ENCODE measurements around the gene PDZD7.

PDZD7 gene

DNA sequence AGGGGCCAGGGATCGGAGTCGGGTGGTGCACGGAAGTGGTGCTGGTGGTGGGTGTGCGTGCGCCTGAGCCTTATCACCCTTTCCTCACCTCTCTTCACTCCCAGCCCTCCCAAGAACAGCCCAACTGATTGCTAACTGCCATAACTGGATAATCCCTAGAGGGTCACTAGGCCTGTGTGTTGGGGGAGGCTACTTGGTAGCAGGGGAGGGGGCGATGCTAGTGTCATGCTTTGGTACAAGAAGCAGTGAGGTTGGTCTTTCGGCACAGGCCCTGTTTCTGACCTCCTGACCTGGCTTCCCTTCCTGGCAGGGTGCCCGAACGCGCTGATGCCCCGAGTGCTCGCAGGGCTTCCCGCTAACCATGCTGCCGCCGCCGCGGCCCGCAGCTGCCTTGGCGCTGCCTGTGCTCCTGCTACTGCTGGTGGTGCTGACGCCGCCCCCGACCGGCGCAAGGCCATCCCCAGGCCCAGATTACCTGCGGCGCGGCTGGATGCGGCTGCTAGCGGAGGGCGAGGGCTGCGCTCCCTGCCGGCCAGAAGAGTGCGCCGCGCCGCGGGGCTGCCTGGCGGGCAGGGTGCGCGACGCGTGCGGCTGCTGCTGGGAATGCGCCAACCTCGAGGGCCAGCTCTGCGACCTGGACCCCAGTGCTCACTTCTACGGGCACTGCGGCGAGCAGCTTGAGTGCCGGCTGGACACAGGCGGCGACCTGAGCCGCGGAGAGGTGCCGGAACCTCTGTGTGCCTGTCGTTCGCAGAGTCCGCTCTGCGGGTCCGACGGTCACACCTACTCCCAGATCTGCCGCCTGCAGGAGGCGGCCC is 31.5 kb upstream of the PDZD7 start (continued):
- TF ChIP-seq PRDM1 (tag by site-specific recombination; IDR thresholded peaks at IDR 0.05) (no peak), RBAK (tag by site-specific recombination; IDR thresholded peaks at IDR 0.05) (no peak)
- TF ChIP-seq, protein P1, sequence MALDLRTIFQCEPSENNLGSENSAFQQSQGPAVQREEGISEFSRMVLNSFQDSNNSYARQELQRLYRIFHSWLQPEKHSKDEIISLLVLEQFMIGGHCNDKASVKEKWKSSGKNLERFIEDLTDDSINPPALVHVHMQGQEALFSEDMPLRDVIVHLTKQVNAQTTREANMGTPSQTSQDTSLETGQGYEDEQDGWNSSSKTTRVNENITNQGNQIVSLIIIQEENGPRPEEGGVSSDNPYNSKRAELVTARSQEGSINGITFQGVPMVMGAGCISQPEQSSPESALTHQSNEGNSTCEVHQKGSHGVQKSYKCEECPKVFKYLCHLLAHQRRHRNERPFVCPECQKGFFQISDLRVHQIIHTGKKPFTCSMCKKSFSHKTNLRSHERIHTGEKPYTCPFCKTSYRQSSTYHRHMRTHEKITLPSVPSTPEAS (tag by site-specific recombination; IDR thresholded peaks at IDR 0.05), result no peak

DNA sequence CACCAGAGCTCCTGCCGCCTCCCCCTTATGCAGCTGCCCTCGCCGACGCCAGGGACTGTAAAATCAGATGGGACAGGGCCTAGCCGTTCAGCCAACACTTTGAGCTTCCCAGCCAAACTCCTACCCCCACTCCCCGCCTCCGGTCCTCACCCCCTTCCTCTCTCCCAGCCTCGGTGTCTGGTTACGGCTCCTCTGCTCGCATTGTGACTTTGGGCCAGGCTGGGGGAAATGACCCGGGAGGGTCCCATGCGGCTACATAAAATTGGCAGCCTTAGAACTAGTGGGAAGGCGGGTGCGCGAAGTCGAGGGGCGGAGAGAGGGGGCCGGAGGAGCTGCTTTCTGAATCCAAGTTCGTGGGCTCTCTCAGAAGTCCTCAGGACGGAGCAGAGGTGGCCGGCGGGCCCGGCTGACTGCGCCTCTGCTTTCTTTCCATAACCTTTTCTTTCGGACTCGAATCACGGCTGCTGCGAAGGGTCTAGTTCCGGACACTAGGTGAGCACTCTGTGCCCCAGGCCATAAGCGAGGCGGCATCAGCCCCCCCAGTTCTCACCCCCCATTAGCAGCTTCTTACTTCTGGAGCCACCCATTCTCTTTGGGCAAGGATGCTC is 30.8 kb upstream of the PDZD7 start, which contains the start of gene KAZALD1:
Gene KAZALD1 (plus strand): TSS at position 366 of the 608 bp plus-strand sequence. CDS start 604 bp downstream, outside the sequence.
- peaks cover 7 to 8% of the 10 kb centered on the region in 2 experiments; a peak in 2 of 3 replicates for H3K36me3 ChIP-seq (ENCODE audit: control insufficient read depth in 2 of 2, insufficient read depth in 1 of 2, low read length in 2 of 2)
- H3K4me3 ChIP-seq (ENCODE audit: low read depth, low read length), result peak within 1 kb of the TSS; percentile 91
- TF ChIP-seq ZNF692 (tag by site-specific recombination; IDR thresholded peaks at IDR 0.05) (peak; percentile 35; the same call in 1 of the 2 replicates), ZNF157 (tag by site-specific recombination; IDR thresholded peaks at IDR 0.05) (no peak), SP7 (tag by site-specific recombination; IDR thresholded peaks at IDR 0.05) (0 out of 2 replicates have a peak, but pooled peaks have one; percentile 4), GLI2 (tag by site-specific recombination; IDR thresholded peaks at IDR 0.05; ENCODE audit: borderline replicate concordance, low read depth) (no peak), ELK4 (IDR thresholded peaks at IDR 0.05; ENCODE audit: borderline replicate concordance, low read depth, low read length) (no peak), ZBTB20 (tag by site-specific recombination; IDR thresholded peaks at IDR 0.05) (peak; percentile 64; the same call in 1 of the 2 replicates), SCRT2 (tag by site-specific recombination; IDR thresholded peaks at IDR 0.05) (0 out of 2 replicates have a peak, but pooled peaks have one; percentile 0), KLF8 (tag by site-specific recombination; IDR thresholded peaks at IDR 0.05) (no peak), IKZF3 (tag by site-specific recombination; IDR thresholded peaks at IDR 0.05) (peak; percentile 61), ZNF624 (tag by site-specific recombination; IDR thresholded peaks at IDR 0.05) (no peak), ZNF112 (tag by site-specific recombination; IDR thresholded peaks at IDR 0.05) (no peak), EGR2 (tag by site-specific recombination; IDR thresholded peaks at IDR 0.05; ENCODE audit: low read depth) (peak; percentile 90), ZNF335 (tag by site-specific recombination; conservative IDR thresholded peaks at IDR 0.05) (peak; percentile 78), GLI4 (tag by site-specific recombination; IDR thresholded peaks at IDR 0.05) (0 out of 2 replicates have a peak, but pooled peaks have one; percentile 7), SP3 (tag by site-specific recombination; IDR thresholded peaks at IDR 0.05) (peak; percentile 42), WT1 (tag by site-specific recombination; IDR thresholded peaks at IDR 0.05) (0 out of 2 replicates have a peak, but pooled peaks have one; percentile 33), ZNF133 (tag by site-specific recombination; IDR thresholded peaks at IDR 0.05) (no peak), ZNF398 (tag by site-specific recombination; IDR thresholded peaks at IDR 0.05) (peak; percentile 92), ZFHX2 (tag by site-specific recombination; conservative IDR thresholded peaks at IDR 0.05) (peak; percentile 94), ZBTB1 (tag by site-specific recombination; IDR thresholded peaks at IDR 0.05) (no peak), ZNF600 (tag by site-specific recombination; IDR thresholded peaks at IDR 0.05) (0 out of 2 replicates have a peak, but pooled peaks have one; percentile 10)
- TF ChIP-seq, protein P2, sequence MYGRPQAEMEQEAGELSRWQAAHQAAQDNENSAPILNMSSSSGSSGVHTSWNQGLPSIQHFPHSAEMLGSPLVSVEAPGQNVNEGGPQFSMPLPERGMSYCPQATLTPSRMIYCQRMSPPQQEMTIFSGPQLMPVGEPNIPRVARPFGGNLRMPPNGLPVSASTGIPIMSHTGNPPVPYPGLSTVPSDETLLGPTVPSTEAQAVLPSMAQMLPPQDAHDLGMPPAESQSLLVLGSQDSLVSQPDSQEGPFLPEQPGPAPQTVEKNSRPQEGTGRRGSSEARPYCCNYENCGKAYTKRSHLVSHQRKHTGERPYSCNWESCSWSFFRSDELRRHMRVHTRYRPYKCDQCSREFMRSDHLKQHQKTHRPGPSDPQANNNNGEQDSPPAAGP (tag by site-specific recombination; IDR thresholded peaks at IDR 0.05), result no peak
- H3K4me1 ChIP-seq (ENCODE audit: control insufficient read depth, insufficient read depth, low read length), result peaks cover 22% of the 10 kb centered on the region
- peak within 1 kb of the TSS; percentile 97 for H3K27ac ChIP-seq (ENCODE audit: extremely low read depth, low read depth, low read length)
- CTCF ChIA-PET, result interaction anchor here (0.6 to 5.8 kb wide), 9 partner anchors 12 to 153 kb away, joined by 3 to 112 read pairs (median 6); no protein-coding TSS in a partner anchor
- POLR2A ChIA-PET, result interaction anchor here (0.5 to 2.3 kb wide), 14 partner anchors 10 to 635 kb away, joined by 3 to 32 read pairs (median 4); partner anchors contain the start of genes PDZD7 and SFXN3
- no peaks in the 10 kb centered on the region for H3K9me3 ChIP-seq (ENCODE audit: control insufficient read depth, insufficient read depth, low read depth, low read length)
